Measurements from ENCODE around the gene LPGAT1.

- TF ChIP-seq, protein P1, sequence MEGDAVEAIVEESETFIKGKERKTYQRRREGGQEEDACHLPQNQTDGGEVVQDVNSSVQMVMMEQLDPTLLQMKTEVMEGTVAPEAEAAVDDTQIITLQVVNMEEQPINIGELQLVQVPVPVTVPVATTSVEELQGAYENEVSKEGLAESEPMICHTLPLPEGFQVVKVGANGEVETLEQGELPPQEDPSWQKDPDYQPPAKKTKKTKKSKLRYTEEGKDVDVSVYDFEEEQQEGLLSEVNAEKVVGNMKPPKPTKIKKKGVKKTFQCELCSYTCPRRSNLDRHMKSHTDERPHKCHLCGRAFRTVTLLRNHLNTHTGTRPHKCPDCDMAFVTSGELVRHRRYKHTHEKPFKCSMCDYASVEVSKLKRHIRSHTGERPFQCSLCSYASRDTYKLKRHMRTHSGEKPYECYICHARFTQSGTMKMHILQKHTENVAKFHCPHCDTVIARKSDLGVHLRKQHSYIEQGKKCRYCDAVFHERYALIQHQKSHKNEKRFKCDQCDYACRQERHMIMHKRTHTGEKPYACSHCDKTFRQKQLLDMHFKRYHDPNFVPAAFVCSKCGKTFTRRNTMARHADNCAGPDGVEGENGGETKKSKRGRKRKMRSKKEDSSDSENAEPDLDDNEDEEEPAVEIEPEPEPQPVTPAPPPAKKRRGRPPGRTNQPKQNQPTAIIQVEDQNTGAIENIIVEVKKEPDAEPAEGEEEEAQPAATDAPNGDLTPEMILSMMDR (IDR thresholded peaks at IDR 0.05), result no peak
- no peak for TF ChIP-seq POLR2A (IDR thresholded peaks at IDR 0.05)
Measured at GRCh38 chr1:211724687-211725196, 105.8 kb downstream of the LPGAT1 start.
